Duodenal mucosa (tissue), 2 donors: ENCODE results near the gene SLC22A5.

Experiments used
- H3K27ac ChIP-seq: one replicate; pipeline ENCODE4 v1.7.0; 2013; ENCODE audit warnings: low read depth, low read length
- H3K27me3 ChIP-seq, 2 donors: one replicate each; pipeline ENCODE4 v1.7.0; 2013; ENCODE audit warnings: low read length in 2 of 2, control low read depth in 1 of 2; ENCODE audit not compliant: insufficient read depth in 2 of 2, control insufficient read depth in 1 of 2
- H3K36me3 ChIP-seq, 2 donors: one replicate each; pipeline ENCODE4 v1.7.0; 2013; ENCODE audit warnings: low read length in 2 of 2, control low read depth in 1 of 2; ENCODE audit not compliant: insufficient read depth in 2 of 2, control insufficient read depth in 1 of 2
- H3K4me1 ChIP-seq, 2 donors: one replicate each; pipeline ENCODE4 v1.7.0; 2013; ENCODE audit warnings: low read length in 2 of 2, control low read depth in 1 of 2; ENCODE audit not compliant: insufficient read depth in 2 of 2, control insufficient read depth in 1 of 2
- H3K4me3 ChIP-seq, 2 donors: one replicate each; pipeline ENCODE4 v1.7.0; 2013; ENCODE audit warnings: low read length in 2 of 2, low read depth in 1 of 2
- H3K9ac ChIP-seq, 2 donors: one replicate each; pipeline ENCODE4 v1.7.0; 2013; ENCODE audit warnings: low read length in 2 of 2, low read depth in 1 of 2
- H3K9me3 ChIP-seq, 2 donors: one replicate each; pipeline ENCODE4 v1.7.0; 2013; ENCODE audit warnings: low read length in 2 of 2, control low read depth in 1 of 2; ENCODE audit not compliant: control insufficient read depth in 1 of 2

SLC22A5 gene

GRCh38 chr5:132376694-132377641 lies 7.5 kb downstream of the SLC22A5 start:
- Histone ChIP-seq H3K36me3 (peaks cover 5 to 16% of the 10 kb centered on the region in 2 donors), H3K9ac (no peak overlapping the region), H3K4me1 (peaks cover 0 to 14% of the 10 kb centered on the region in 2 donors), H3K27ac (no peak overlapping the region), H3K4me3 (no peak overlapping the region), H3K27me3 (no peaks in the 10 kb centered on the region), H3K9me3 (no peaks in the 10 kb centered on the region)

GRCh38 chr5:132377738-132378137 lies 8.2 kb downstream of the SLC22A5 start:
- Histone ChIP-seq H3K27me3 (no peaks in the 10 kb centered on the region), H3K36me3 (peaks cover 5 to 11% of the 10 kb centered on the region in 2 donors), H3K4me3 (no peak overlapping the region), H3K9me3 (no peaks in the 10 kb centered on the region), H3K27ac (no peak overlapping the region), H3K9ac (no peak overlapping the region), H3K4me1 (peaks cover 0 to 7% of the 10 kb centered on the region in 2 donors)

- Histone ChIP-seq H3K27me3 (no peaks in the 10 kb centered on the region), H3K9me3 (no peaks in the 10 kb centered on the region), H3K4me1 (peaks cover 0 to 5% of the 10 kb centered on the region in 2 donors), H3K36me3 (peaks cover 5 to 11% of the 10 kb centered on the region in 2 donors), H3K27ac (no peak overlapping the region), H3K9ac (no peak overlapping the region), H3K4me3 (no peak overlapping the region)
Measured at GRCh38 chr5:132378580-132378979, 9.1 kb downstream of the SLC22A5 start.

GRCh38 chr5:132380047-132380446 lies 10.5 kb downstream of the SLC22A5 start:
- Histone ChIP-seq H3K4me3 (no peak overlapping the region), H3K27ac (no peak overlapping the region), H3K9me3 (no peaks in the 10 kb centered on the region), H3K27me3 (no peaks in the 10 kb centered on the region), H3K9ac (no peak overlapping the region), H3K36me3 (peaks cover 5 to 21% of the 10 kb centered on the region in 2 donors), H3K4me1 (peaks cover 0 to 5% of the 10 kb centered on the region in 2 donors)

- no peaks in the 10 kb centered on the region for H3K27me3 ChIP-seq
- no peak overlapping the region for H3K27ac ChIP-seq
- H3K9me3 ChIP-seq: no peaks in the 10 kb centered on the region
- peaks cover 3 to 12% of the 10 kb centered on the region in 2 donors for H3K4me1 ChIP-seq
- H3K4me3 ChIP-seq: no peak overlapping the region
- peaks cover 5 to 21% of the 10 kb centered on the region in 2 donors for H3K36me3 ChIP-seq
- H3K9ac ChIP-seq: no peak overlapping the region
Measured at GRCh38 chr5:132380741-132381140, 11.2 kb downstream of the SLC22A5 start.

- Histone ChIP-seq H3K9ac (no peak overlapping the region), H3K27me3 (no peaks in the 10 kb centered on the region), H3K9me3 (no peaks in the 10 kb centered on the region), H3K36me3 (peaks cover 5 to 21% of the 10 kb centered on the region in 2 donors), H3K4me3 (no peak overlapping the region), H3K4me1 (peaks cover 10 to 19% of the 10 kb centered on the region in 2 donors), H3K27ac (no peak overlapping the region)
Measured at GRCh38 chr5:132381614-132382013, 12.1 kb downstream of the SLC22A5 start.

- H3K36me3 ChIP-seq: peaks cover 5 to 16% of the 10 kb centered on the region in 2 donors
- no peak overlapping the region for H3K9ac ChIP-seq
- H3K4me3 ChIP-seq: no peak overlapping the region
Measured at GRCh38 chr5:132383261-132383660, 13.8 kb downstream of the SLC22A5 start.

GRCh38 chr5:132383984-132384383 lies 14.5 kb downstream of the SLC22A5 start:
- Histone ChIP-seq H3K4me1 (peaks cover 34 to 40% of the 10 kb centered on the region in 2 donors), H3K9ac (no peak overlapping the region), H3K27ac (no peak overlapping the region), H3K4me3 (no peak overlapping the region), H3K9me3 (no peaks in the 10 kb centered on the region), H3K36me3 (peaks cover 5 to 10% of the 10 kb centered on the region in 2 donors), H3K27me3 (no peaks in the 10 kb centered on the region)

More at GRCh38 chr5:132383261-132383660, 13.8 kb downstream of the SLC22A5 start:
- Histone ChIP-seq H3K27me3 (no peaks in the 10 kb centered on the region), H3K27ac (no peak overlapping the region), H3K4me1 (peaks cover 27 to 34% of the 10 kb centered on the region in 2 donors), H3K9me3 (no peaks in the 10 kb centered on the region)

- Histone ChIP-seq H3K9me3 (no peaks in the 10 kb centered on the region), H3K36me3 (peaks cover 5 to 15% of the 10 kb centered on the region in 2 donors), H3K9ac (no peak overlapping the region), H3K27me3 (no peaks in the 10 kb centered on the region), H3K4me1 (peaks cover 40 to 45% of the 10 kb centered on the region in 2 donors), H3K4me3 (no peak overlapping the region), H3K27ac (no peak overlapping the region)
Measured at GRCh38 chr5:132384506-132385050, 15.1 kb downstream of the SLC22A5 start.
